Stomach (tissue), 9 donors: ENCODE measurements around the gene PRRX2. TPM values are rescaled to one million over a fixed set of nuclear protein-coding genes. Genes with fewer than 3 reads are reported as not detected.

Experiments used
- DNase-seq, 2 donors: peaks; one replicate each; pipeline versions ENCODE4 v3.0.0 to v3.0.0-alpha.2; 2013 to 2019
- H3K27ac ChIP-seq, 5 donors: fragments of 200-600 bp in 4 of 5; sonication (generic) in 4 of 5; one replicate each; pipeline ENCODE4 v1.5.1; 2013 to 2019; ENCODE audit warnings: mild to moderate bottlenecking in 1 of 5, moderate library complexity in 1 of 5
- H3K27me3 ChIP-seq, 3 donors: fragments of 200-600 bp; sonication (generic); one replicate each; pipeline ENCODE4 v1.5.1; 2017 to 2019; ENCODE audit warnings: mixed run types in 1 of 3
- H3K36me3 ChIP-seq, 4 donors: fragments of 200-600 bp; sonication (generic); 1 replicate in 3 of 4; 2 replicates in 1 of 4; pipeline ENCODE4 v1.5.1; 2016 to 2019
- H3K4me1 ChIP-seq, 4 donors: fragments of 200-600 bp; sonication (generic); one replicate each; pipeline ENCODE4 v1.5.1; 2016 to 2019
- H3K4me3 ChIP-seq, 4 donors: fragments of 200-600 bp; sonication (generic) in 3 of 4; one replicate each; pipeline ENCODE4 v1.5.1; 2016 to 2019; ENCODE audit warnings: mild to moderate bottlenecking in 1 of 4
- H3K9me3 ChIP-seq, 4 donors: fragments of 200-600 bp; sonication (generic); one replicate each; pipeline ENCODE4 v1.5.1; 2016 to 2019
- CTCF ChIP-seq, 7 experiments: fragments of 450-650 bp in 4 of 7; fragments of 200-600 bp in 3 of 7; sonication (generic) in 3 of 7; IDR thresholded peaks; one replicate each; pipeline ENCODE4 v1.5.1; 2016 to 2019; ENCODE audit warnings: antibody characterized with exemption in 7 of 7, control low read depth in 2 of 7, mild to moderate bottlenecking in 1 of 7
- EP300 ChIP-seq: sonication (generic); formaldehyde crosslinking; IDR thresholded peaks from one replicate; pipeline ENCODE4 v1.6.1; 2017; ENCODE audit warnings: antibody characterized with exemption
- POLR2A ChIP-seq, 4 donors: fragments of 450-650 bp; IDR thresholded peaks; one replicate each; pipeline ENCODE4 v1.6.1; 2016; ENCODE audit warnings: antibody characterized with exemption in 4 of 4, control low read depth in 2 of 4, mild to moderate bottlenecking in 1 of 4, moderate library complexity in 1 of 4
- POLR2AphosphoS5 ChIP-seq, 3 donors: sonication (generic); formaldehyde crosslinking; IDR thresholded peaks; one replicate each; pipeline ENCODE4 v1.6.1; 2016; ENCODE audit warnings: antibody characterized with exemption in 3 of 3
- WGBS, 5 donors: extraction: QIAGEN DNeasy Blood & Tissue Kit in 3 of 5; methylation state at CpG; one replicate each; pipeline versions ENCODE4 v1.1.5 to v1.1.7; 2013 to 2018; 5-methylcytosine and 5-hydroxymethylcytosine counted together
- intact Hi-C: fragments of 100-400 bp; cut with DNase I; formaldehyde crosslinking; loops from one replicate; pipeline ENCODE4 v1.15.1; 2023; ENCODE audit warnings: low total_unique reads
- polyA plus RNA-seq, 3 donors: library from polyadenylated mRNA; stranded (reverse); fragments of 200-250 nt; gene quantifications; one replicate each; pipeline ENCODE4 v1.2.3, GENCODE V29; 2013
- total RNA-seq, 5 donors: library from RNA; depleted of rRNA; stranded (reverse); fragments of >200 nt; gene quantifications; one replicate each; pipeline versions ENCODE4 v1.1.0 to v1.2.3, GENCODE V29; 2014 to 2016
- donor health status: healthy with polysubstance abuse.
- donor health status: Bipolar disorder and iron deficiency.
- donor health status: healthy.

PRRX2 gene
- total and polyA plus RNA-seq, 8 donors, result 0.87 to 8.4 (median 3.0) TPM; not detected in 2

- Histone ChIP-seq H3K36me3 (no peaks in the 10 kb centered on the region), H3K4me1 (no peaks in the 10 kb centered on the region), H3K27me3 (no peaks in the 10 kb centered on the region), H3K9me3 (no peaks in the 10 kb centered on the region), H3K4me3 (no peak overlapping the region), H3K27ac (no peak overlapping the region)
- TF ChIP-seq POLR2A (IDR thresholded peaks at IDR 0.05) (no peak), EP300 (no peak), POLR2AphosphoS5 (IDR thresholded peaks at IDR 0.05) (no peak), CTCF (IDR thresholded peaks at IDR 0.05) (no peak)
- DNase-seq, result no peak
- intact Hi-C loops, result loop anchor here (5.0 kb wide), 1 partner anchor 134 kb away; no protein-coding TSS in a partner anchor
- WGBS, 5 donors, result 68 to 78% (median 75%) methylated on average over 15 to 16 of the region's 16 CpGs
These were observed 17.2 kb upstream of the PRRX2 start for GRCh38 chr9:129648092-129648763.

- H3K4me1 ChIP-seq, result peaks cover 0 to 1% (median 0%) of the 10 kb centered on the region in 4 donors
- no peaks in the 10 kb centered on the region for H3K27me3 ChIP-seq
- H3K4me3 ChIP-seq, result no peak overlapping the region
- H3K9me3 ChIP-seq, result no peaks in the 10 kb centered on the region
- DNase-seq, result no peak
- intact Hi-C loops, result loop anchor here (5.0 kb wide), 1 partner anchor 134 kb away; no protein-coding TSS in a partner anchor
- H3K27ac ChIP-seq, result no peak overlapping the region
- WGBS, 5 donors, result 73 to 77% (median 76%) methylated on average over 7 to 10 of the region's 10 CpGs
- TF ChIP-seq POLR2A (IDR thresholded peaks at IDR 0.05) (no peak), CTCF (IDR thresholded peaks at IDR 0.05) (no peak), EP300 (no peak)
- no peaks in the 10 kb centered on the region for H3K36me3 ChIP-seq
These were observed 16.7 kb upstream of the PRRX2 start for GRCh38 chr9:129648764-129649115.

- peaks cover 0 to 5% (median 0%) of the 10 kb centered on the region in 3 donors for H3K27me3 ChIP-seq
- no peak overlapping the region for H3K4me3 ChIP-seq
- no peak for TF ChIP-seq POLR2A (IDR thresholded peaks at IDR 0.05)
- TF ChIP-seq EP300, result no peak
- TF ChIP-seq CTCF (IDR thresholded peaks at IDR 0.05), result no peak
- no peak for TF ChIP-seq POLR2AphosphoS5 (IDR thresholded peaks at IDR 0.05)
- H3K9me3 ChIP-seq, result no peaks in the 10 kb centered on the region
- peaks cover 0 to 14% (median 8%) of the 10 kb centered on the region in 4 donors for H3K4me1 ChIP-seq
- H3K36me3 ChIP-seq, result no peaks in the 10 kb centered on the region
- intact Hi-C loops, result loop anchor here (5.0 to 10.0 kb wide), 2 partner anchors 75 to 132 kb away; no protein-coding TSS in a partner anchor
- H3K27ac ChIP-seq, result no peak overlapping the region
- 87 to 89% (median 87%) methylated on average over 18 to 20 of the region's 20 CpGs for WGBS, 5 donors
- DNase-seq, result no peak
These were observed 15.4 kb upstream of the PRRX2 start for GRCh38 chr9:129649726-129650679.

GRCh38 chr9:129650680-129651235 is 14.7 kb upstream of the PRRX2 start:
- TF ChIP-seq EP300 (no peak), POLR2A (IDR thresholded peaks at IDR 0.05) (no peak), CTCF (IDR thresholded peaks at IDR 0.05) (no peak), POLR2AphosphoS5 (IDR thresholded peaks at IDR 0.05) (no peak)
- intact Hi-C loops, result loop anchor here (10.0 kb wide), 1 partner anchor 74 kb away; no protein-coding TSS in a partner anchor
- Histone ChIP-seq H3K27me3 (peaks cover 0 to 8% (median 0%) of the 10 kb centered on the region in 3 donors), H3K36me3 (no peaks in the 10 kb centered on the region), H3K4me1 (peaks cover 0 to 14% (median 8%) of the 10 kb centered on the region in 4 donors), H3K27ac (no peak overlapping the region), H3K9me3 (no peaks in the 10 kb centered on the region), H3K4me3 (no peak overlapping the region)
- DNase-seq, result no peak
- 80 to 91% (median 89%) methylated on average over 2 to 10 of the region's 10 CpGs for WGBS, 5 donors
